ENCODE results near the gene PRRC2B. TPM values are rescaled to one million over a fixed set of nuclear protein-coding genes. Genes with fewer than 3 reads are reported as not detected.

PRRC2B gene
- 97.3 and 124 TPM in 2 replicates for total RNA-seq

DNA sequence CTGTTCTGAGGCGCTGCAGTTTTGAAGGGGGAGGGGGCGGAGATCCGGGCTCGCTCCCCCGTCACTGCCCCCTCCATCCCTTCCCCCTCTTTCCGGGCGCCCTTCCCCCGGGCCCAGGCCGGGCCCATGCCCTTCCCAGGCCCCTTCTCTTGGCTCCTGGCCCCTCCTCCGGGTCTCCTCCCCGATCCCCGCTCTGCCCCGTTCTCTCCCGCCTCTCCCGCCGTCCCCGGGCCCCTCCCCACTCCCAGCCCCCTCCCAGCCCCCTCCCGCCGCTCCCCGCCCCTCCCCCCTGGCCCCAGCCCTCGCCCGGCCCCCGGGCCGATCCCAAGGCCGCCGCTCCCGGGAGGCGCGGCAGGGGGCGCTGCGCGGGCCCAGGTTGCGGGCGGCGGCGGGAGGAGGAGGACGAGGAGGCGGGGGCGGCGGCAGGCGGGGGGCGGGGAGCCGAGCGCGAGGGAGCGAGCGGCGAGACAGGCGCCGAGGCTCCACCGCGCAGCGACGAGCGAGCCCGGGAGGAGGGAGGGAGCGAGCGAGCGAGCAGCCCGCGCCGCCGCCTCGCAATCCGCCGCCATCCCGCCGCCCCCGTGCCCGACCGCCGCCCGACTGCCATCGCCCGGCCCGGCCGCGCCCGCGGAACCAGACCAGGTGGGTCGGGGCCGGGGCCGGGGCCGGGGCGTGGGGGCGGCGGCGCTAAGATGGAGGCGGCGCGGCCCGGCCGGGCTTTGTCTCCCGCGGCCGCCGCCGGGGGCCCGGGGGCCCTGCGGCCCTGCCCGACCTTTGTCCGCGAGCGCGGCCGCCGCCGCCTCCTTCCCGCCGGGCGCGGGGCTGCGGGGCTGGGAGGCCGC is at the start of gene PRRC2B:
TSS of gene PRRC2B (plus strand) at position 465 of the 842 bp plus-strand sequence. CDS start 36,059 bp downstream, outside the sequence.

DNA sequence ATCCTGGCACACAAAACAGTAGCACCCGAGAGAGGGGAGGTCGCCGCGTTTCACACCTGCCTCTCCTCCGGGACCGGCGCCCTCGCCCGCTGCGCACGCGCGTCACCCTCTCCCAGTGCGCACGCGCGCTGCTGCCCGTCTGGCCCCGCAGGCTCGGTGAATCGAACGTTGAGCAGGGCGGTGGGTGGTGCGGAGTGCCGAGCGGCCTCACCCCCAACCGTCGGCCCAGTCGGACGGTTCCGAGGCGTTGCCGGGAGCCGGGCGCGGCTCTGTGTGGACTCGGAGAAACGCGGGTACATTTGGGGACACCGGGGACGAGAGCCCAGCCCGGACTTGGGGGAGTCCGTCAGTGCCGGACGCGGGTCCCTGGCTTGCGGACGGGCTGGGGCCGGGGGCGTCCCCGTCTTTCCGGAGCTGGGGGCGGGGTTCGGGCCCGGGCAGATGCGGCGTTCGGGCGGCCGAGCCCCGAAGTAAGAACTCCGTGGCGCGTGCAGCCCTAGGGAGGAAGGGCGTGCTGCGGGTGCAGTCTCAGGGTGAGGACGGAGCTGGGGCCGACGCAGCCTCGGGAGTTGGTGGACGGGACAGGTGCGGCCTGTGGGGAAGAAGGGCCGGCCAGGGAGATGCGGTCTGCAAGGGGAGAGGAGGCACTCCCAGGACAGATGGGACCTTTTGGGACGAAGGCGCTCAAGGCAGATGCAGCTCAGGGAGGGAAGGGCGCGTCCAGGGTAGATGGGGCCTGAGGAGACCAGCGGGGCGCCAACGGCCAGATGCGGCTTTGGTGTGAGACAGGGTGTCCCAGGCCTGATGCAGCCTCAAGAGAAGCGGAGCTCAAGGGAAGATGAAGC is 109.1 kb downstream of the PRRC2B start, which contains the start of gene POMT1:
TSS of gene POMT1 (plus strand) at position 138 of the 845 bp plus-strand sequence. CDS start 1,301 bp downstream, outside the sequence.

DNA sequence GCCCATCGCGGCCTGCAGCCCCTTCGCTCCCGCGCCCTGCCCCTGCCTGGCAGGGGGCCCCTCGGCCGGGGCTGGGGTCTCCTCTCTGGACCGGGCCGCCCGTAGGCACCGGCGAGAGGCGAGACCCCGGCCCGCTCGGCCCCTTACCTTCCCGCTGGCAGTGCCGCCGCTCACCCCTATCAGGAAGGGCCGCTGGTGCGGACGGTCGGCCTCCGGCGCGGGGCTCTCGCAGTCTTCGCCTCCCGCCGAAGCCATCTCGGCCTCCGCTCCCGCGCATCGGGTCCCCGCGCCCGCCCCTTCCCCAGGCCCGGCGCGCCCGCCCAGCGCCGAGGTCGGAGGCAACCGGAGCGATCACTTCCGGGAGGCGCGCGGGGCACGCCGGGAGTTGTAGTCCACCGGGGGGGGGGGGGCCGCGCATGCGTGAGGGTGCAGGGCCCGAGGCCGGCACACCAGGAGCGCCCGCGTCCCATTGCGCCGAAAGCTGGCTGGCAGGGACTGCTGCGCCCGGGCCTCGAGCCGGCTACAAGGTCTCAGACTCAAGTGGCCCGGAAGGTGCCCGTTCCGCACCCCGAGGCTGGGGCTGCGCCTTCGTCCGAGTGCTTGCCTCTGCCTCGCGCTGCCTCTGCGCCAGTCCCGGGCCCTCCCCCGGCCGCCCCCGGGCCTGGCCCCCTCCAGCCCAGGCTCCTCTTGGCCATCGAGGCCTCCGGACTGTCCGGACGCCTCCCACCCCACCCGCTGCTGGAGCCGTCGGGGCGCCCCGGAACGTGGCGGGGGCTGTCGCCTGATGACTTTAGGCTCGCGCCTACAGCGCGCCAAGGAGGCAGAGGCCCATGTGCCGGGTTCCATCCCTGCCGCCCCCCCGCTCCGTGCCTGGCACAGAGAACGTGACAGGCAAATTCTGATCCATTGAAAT is 137.3 kb downstream of the PRRC2B start, which contains the start of gene UCK1:
TSS of gene UCK1 (minus strand) at position 344 of the 913 bp plus-strand sequence. CDS start at position 255, 89 bp downstream.

DNA sequence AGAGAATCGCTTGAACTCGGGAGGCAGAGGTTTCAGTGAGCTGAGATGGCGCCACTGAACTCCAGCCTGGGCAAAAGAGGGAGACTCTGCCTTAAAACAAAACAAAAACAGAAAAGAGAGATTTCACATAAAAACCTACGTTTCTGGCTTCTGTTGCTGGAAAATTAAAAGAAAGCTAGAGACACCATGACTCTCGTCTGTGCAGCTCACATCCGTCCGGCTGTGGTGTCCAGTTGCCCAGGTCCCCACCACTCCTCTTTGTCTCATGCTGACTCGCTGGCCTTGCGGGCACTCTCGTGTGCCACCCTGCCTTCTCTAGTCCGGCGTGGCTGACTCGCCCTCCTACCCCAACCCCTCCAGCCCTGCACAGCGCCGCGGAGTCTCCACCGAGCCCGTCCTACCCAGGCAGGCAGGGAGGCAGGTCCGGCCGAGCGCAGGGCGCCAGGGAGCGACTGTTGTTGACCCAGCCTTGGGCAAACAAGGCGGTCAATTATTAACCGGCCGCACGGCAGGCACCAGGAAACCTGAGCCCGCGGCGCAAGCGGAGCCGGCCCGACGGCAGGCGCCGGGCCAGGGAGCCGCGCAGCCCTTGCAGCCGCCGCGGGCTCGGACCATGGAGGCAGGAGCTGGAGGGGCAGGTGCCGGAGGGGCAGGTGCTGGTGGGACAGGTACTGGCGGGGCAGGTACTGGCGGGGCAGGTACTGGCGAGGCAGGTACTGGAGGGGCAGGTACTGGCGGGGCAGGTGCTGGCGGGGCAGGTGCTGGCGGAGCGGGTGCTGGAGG is 151.3 kb downstream of the PRRC2B start, which contains the start of gene PRRT1B:
TSS of gene PRRT1B (plus strand) at position 521 of the 783 bp plus-strand sequence. CDS start at position 614, 93 bp downstream.

Other genes starting within 250 kb of the PRRC2B start
- gene FAM78A, start 117.6 kb upstream of the PRRC2B start, total RNA-seq: 0.98 and 1.3 TPM in 2 replicates
- gene PLPP7, start 104.4 kb upstream of the PRRC2B start, total RNA-seq: 16.5 and 22.2 TPM in 2 replicates
- 16.0 and 18.8 TPM in 2 replicates for gene POMT1, start 108.8 kb downstream of the PRRC2B start, total RNA-seq
- gene UCK1, start 137.2 kb downstream of the PRRC2B start, total RNA-seq: 17.8 and 28.6 TPM in 2 replicates
- gene PRRT1B, start 151.4 kb downstream of the PRRC2B start, total RNA-seq: not detected in 2 replicates

All from cardiac ventricle fibroblast (primary cell).